OCI-LY7 (cell line): ENCODE results near the gene MAGEA3. TPM values are rescaled to one million over a fixed set of nuclear protein-coding genes. Genes with fewer than 3 reads are reported as not detected.

Source experiments
- BruUV-seq: library from RNA; stranded (reverse); fragments of 400-500 nt; replicated peaks from 2 replicates; lab custom pipeline; 2021; lab: Mats Ljungman, UMichigan
- CTCF ChIA-PET: fragments of 300-600 bp; sonication (Branson Sonifier 250); formaldehyde crosslinking; loops from one replicate; lab custom pipeline; 2022; ENCODE audit warnings: antibody characterized with exemption; ENCODE audit not compliant: unreplicated experiment; lab: Charles Lee
- POLR2A ChIA-PET: fragments of 300-600 bp; sonication (Branson Sonifier 250); formaldehyde crosslinking; loops from one replicate; lab custom pipeline; 2022; ENCODE audit warnings: antibody characterized with exemption; lab: Charles Lee
- DNase-seq: peaks from one replicate; pipeline ENCODE4 v3.0.0-alpha.2; 2015; ENCODE audit warnings: low spot score
- H2AFZ ChIP-seq: fragments of 200-600 bp; sonication (generic), shearing (Covaris generic); 2 replicates; pipeline ENCODE4 v1.6.1; 2014; ENCODE audit warnings: mild to moderate bottlenecking, antibody characterized with exemption, low read length, moderate library complexity
- H3K27ac ChIP-seq: fragments of 200-600 bp; sonication (generic); 2 replicates; pipeline ENCODE4 v1.5.1; 2014; ENCODE audit warnings: mixed run types, low read depth, mild to moderate bottlenecking, moderate library complexity, low read length, inconsistent platforms; ENCODE audit not compliant: poor library complexity, severe bottlenecking
- H3K36me3 ChIP-seq: fragments of 200-600 bp; sonication (generic); 2 replicates; pipeline ENCODE4 v1.6.1; 2014; ENCODE audit warnings: mild to moderate bottlenecking, antibody characterized with exemption, low read length, moderate library complexity, mixed read lengths; ENCODE audit not compliant: insufficient read depth
- H3K4me1 ChIP-seq: fragments of 200-600 bp; sonication (generic); 2 replicates; pipeline ENCODE4 v1.5.1; 2014; ENCODE audit warnings: mild to moderate bottlenecking, low read length; ENCODE audit not compliant: insufficient read depth, poor library complexity, severe bottlenecking
- H3K4me2 ChIP-seq: fragments of 200-600 bp; sonication (generic); 2 replicates; pipeline ENCODE4 v1.6.1; 2014; ENCODE audit warnings: mild to moderate bottlenecking, low read length
- H3K4me3 ChIP-seq: fragments of 200-600 bp; sonication (generic); 2 replicates; pipeline ENCODE4 v1.5.1; 2014; ENCODE audit warnings: mild to moderate bottlenecking, low read depth, low read length; ENCODE audit not compliant: poor library complexity, severe bottlenecking
- H3K79me2 ChIP-seq: fragments of 200-600 bp; sonication (generic); 2 replicates; pipeline ENCODE4 v1.6.1; 2016; ENCODE audit warnings: low read depth, mild to moderate bottlenecking, low read length, moderate library complexity, mixed read lengths; ENCODE audit not compliant: insufficient read depth
- H3K9me2 ChIP-seq: fragments of 200-600 bp; sonication (generic); 2 replicates; pipeline ENCODE4 v1.6.1; 2016; ENCODE audit warnings: mild to moderate bottlenecking, low read length, mixed read lengths; ENCODE audit not compliant: insufficient read depth
- H3K9me3 ChIP-seq: fragments of 200-600 bp; sonication (generic); 2 replicates; pipeline ENCODE4 v1.6.1; 2014; ENCODE audit warnings: mild to moderate bottlenecking, mixed run types, low read length, mixed read lengths
- H4K20me1 ChIP-seq: fragments of 200-600 bp; sonication (generic); 2 replicates; pipeline ENCODE4 v1.6.1; 2014; ENCODE audit warnings: mild to moderate bottlenecking, antibody characterized with exemption, low read length, moderate library complexity, mixed read lengths; ENCODE audit not compliant: insufficient read depth
- intact Hi-C: fragments of 100-400 bp; cut with micrococcal nuclease; formaldehyde crosslinking; loops from one replicate; pipeline ENCODE4 v1.10.0; 2022; ENCODE audit not compliant: unreplicated experiment
- total RNA-seq, 2 experiments: library from RNA; depleted of rRNA in 1 of 2; stranded (reverse); fragments of >200 nt in 1 of 2; shearing (Covaris generic) in 1 of 2; gene quantifications; 2 replicates each; pipeline ENCODE4 v1.2.3, GENCODE V29; 2014 to 2022
- TF ChIP-seq, protein P1 (sequence below): fragments of 200-600 bp; sonication (generic); conservative IDR thresholded peaks from 2 replicates; pipeline ENCODE4 v1.5.1; 2014; ENCODE audit warnings: mild to moderate bottlenecking, antibody characterized with exemption, low read length, moderate library complexity, mixed read lengths

MAGEA3 gene
- total RNA-seq, 2 experiments from 2014 or later = not detected

DNA sequence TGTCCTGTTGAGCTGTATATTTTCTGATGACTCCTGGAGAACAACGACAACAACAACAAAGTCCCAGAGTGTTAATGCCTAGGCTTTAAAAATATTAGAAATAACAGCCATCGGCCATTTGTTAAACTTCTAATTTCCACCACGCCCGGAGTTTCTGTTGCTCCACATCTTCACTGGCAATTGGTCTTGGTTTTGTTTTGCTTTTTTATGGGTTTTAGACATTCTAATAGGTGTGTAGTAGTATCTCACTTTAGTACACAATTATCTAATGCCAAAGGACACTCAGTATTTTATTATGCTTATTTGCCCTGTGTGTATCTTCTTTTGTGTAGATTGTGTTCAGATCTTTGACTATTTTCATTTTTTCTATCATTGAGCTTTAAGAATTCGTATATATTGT lies 40.0 kb downstream of the MAGEA3 start:
- Histone ChIP-seq H3K4me3 (no peak overlapping the region), H3K4me1 (no peaks in the 10 kb centered on the region), H3K27ac (no peak overlapping the region), H4K20me1 (no peaks in the 10 kb centered on the region), H3K79me2 (no peaks in the 10 kb centered on the region), H3K9me3 (no peaks in the 10 kb centered on the region), H3K36me3 (no peaks in the 10 kb centered on the region), H2AFZ (no peak overlapping the region), H3K9me2 (no peaks in the 10 kb centered on the region), H3K4me2 (no peak overlapping the region)
- ChIA-PET POLR2A (no interaction called here), CTCF (no interaction called here)
- TF ChIP-seq, protein P1, sequence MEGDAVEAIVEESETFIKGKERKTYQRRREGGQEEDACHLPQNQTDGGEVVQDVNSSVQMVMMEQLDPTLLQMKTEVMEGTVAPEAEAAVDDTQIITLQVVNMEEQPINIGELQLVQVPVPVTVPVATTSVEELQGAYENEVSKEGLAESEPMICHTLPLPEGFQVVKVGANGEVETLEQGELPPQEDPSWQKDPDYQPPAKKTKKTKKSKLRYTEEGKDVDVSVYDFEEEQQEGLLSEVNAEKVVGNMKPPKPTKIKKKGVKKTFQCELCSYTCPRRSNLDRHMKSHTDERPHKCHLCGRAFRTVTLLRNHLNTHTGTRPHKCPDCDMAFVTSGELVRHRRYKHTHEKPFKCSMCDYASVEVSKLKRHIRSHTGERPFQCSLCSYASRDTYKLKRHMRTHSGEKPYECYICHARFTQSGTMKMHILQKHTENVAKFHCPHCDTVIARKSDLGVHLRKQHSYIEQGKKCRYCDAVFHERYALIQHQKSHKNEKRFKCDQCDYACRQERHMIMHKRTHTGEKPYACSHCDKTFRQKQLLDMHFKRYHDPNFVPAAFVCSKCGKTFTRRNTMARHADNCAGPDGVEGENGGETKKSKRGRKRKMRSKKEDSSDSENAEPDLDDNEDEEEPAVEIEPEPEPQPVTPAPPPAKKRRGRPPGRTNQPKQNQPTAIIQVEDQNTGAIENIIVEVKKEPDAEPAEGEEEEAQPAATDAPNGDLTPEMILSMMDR = no peak
- intact Hi-C loops = no loop called here
- no peak for DNase-seq
- BruUV-seq = no TSS peak

Other genes with a start within 250 kb of the MAGEA3 start
- gene GABRA3, start 247.5 kb upstream of the MAGEA3 start, total RNA-seq (2014; rRNA removed; shearing (Covaris generic)) = not detected in 2 replicates
- not detected in 2 replicates for gene GABRA3, start 247.5 kb upstream of the MAGEA3 start, total RNA-seq (2022)
- gene GABRQ, start 60.9 kb upstream of the MAGEA3 start, total RNA-seq (2014; rRNA removed; shearing (Covaris generic)) = not detected in 2 replicates
- not detected in 2 replicates for gene GABRQ, start 60.9 kb upstream of the MAGEA3 start, total RNA-seq (2022)
- gene CSAG2, start 10.5 kb downstream of the MAGEA3 start, total RNA-seq (2014; rRNA removed; shearing (Covaris generic)) = not detected in 2 replicates
- gene CSAG2, start 10.5 kb downstream of the MAGEA3 start, total RNA-seq (2022) = not detected in 2 replicates
- gene MAGEA2B, start 15.8 kb downstream of the MAGEA3 start, total RNA-seq (2014; rRNA removed; shearing (Covaris generic)) = not detected in 2 replicates
- not detected in 2 replicates for gene MAGEA2B, start 15.8 kb downstream of the MAGEA3 start, total RNA-seq (2022)
- not detected in 2 replicates for gene CSAG1, start 34.9 kb downstream of the MAGEA3 start, total RNA-seq (2014; rRNA removed; shearing (Covaris generic))
- not detected in 2 replicates for gene CSAG1, start 34.9 kb downstream of the MAGEA3 start, total RNA-seq (2022)
- gene MAGEA12, start 35.0 kb downstream of the MAGEA3 start, total RNA-seq (2014; rRNA removed; shearing (Covaris generic)) = not detected in 2 replicates
- gene MAGEA12, start 35.0 kb downstream of the MAGEA3 start, total RNA-seq (2022) = not detected in 2 replicates
- not detected in 2 replicates for gene MAGEA2, start 55.0 kb downstream of the MAGEA3 start, total RNA-seq (2014; rRNA removed; shearing (Covaris generic))
- gene MAGEA2, start 55.0 kb downstream of the MAGEA3 start, total RNA-seq (2022) = not detected in 2 replicates
- not detected in 2 replicates for gene CSAG3, start 60.4 kb downstream of the MAGEA3 start, total RNA-seq (2014; rRNA removed; shearing (Covaris generic))
- not detected in 2 replicates for gene CSAG3, start 60.4 kb downstream of the MAGEA3 start, total RNA-seq (2022)
- gene MAGEA6, start 70.9 kb downstream of the MAGEA3 start, total RNA-seq (2014; rRNA removed; shearing (Covaris generic)) = not detected in 2 replicates
- not detected in 2 replicates for gene MAGEA6, start 70.9 kb downstream of the MAGEA3 start, total RNA-seq (2022)
- gene CETN2, start 132.0 kb downstream of the MAGEA3 start, total RNA-seq (2014; rRNA removed; shearing (Covaris generic)) = 9.4 and 12.3 TPM in 2 replicates
- gene CETN2, start 132.0 kb downstream of the MAGEA3 start, total RNA-seq (2022) = 13.9 and 15.6 TPM in 2 replicates
- 11.1 and 13.7 TPM in 2 replicates for gene NSDHL, start 132.3 kb downstream of the MAGEA3 start, total RNA-seq (2014; rRNA removed; shearing (Covaris generic))
- gene NSDHL, start 132.3 kb downstream of the MAGEA3 start, total RNA-seq (2022) = 17.7 and 20.2 TPM in 2 replicates
- 0.73 and 1.4 TPM in 2 replicates for gene ZNF185, start 199.3 kb downstream of the MAGEA3 start, total RNA-seq (2014; rRNA removed; shearing (Covaris generic))
- gene ZNF185, start 199.3 kb downstream of the MAGEA3 start, total RNA-seq (2022) = 20.7 and 21.3 TPM in 2 replicates